H1 (cell line): ENCODE measurements around the gene OLIG2. TPM values are rescaled to one million over a fixed set of nuclear protein-coding genes. Genes with fewer than 3 reads are reported as not detected.

Source experiments
- CTCF ChIA-PET: fragments of 300-600 bp; sonication (Branson Sonifier 250); formaldehyde crosslinking; loops from one replicate; lab custom pipeline; 2021; ENCODE audit not compliant: partially characterized antibody; lab: Charles Lee
- POLR2A ChIA-PET: fragments of 300-600 bp; sonication (Branson Sonifier 250); formaldehyde crosslinking; loops from one replicate; lab custom pipeline; 2021; ENCODE audit warnings: inconsistent platforms; ENCODE audit not compliant: partially characterized antibody; lab: Charles Lee
- DNase-seq, 2 experiments: peaks; one replicate each; pipeline versions ENCODE4 v3.0.0 to v3.0.0-alpha.2; 2010 to 2022; ENCODE audit warnings: low spot score in 2 of 2, low read depth in 1 of 2, mixed read lengths in 1 of 2
- FAIRE-seq: peaks from 2 replicates; lab custom pipeline; 2011; peaks lifted over from hg19 to GRCh38; lab: Jason Lieb, UNC
- H2AFZ ChIP-seq: 2 replicates; pipeline ENCODE4 v1.8.1; 2012; ENCODE audit warnings: low read length, inconsistent platforms
- H2AK5ac ChIP-seq: 2 replicates; pipeline ENCODE4 v1.6.1; 2013; ENCODE audit warnings: low read depth, low read length
- H2BK120ac ChIP-seq: replicated peaks from 2 replicates; pipeline ENCODE3; 2013; ENCODE audit warnings: low read depth, low read length, inconsistent platforms
- H2BK12ac ChIP-seq: 2 replicates; pipeline ENCODE4 v1.6.1; 2013; ENCODE audit warnings: low read depth, low read length
- H2BK15ac ChIP-seq: 2 replicates; pipeline ENCODE4 v1.6.1; 2013; ENCODE audit warnings: low read length
- H2BK20ac ChIP-seq: 2 replicates; pipeline ENCODE4 v1.6.1; 2013; ENCODE audit warnings: low read length
- H2BK5ac ChIP-seq: 2 replicates; pipeline ENCODE4 v1.6.1; 2013; ENCODE audit warnings: low read depth, low read length
- H3K14ac ChIP-seq: 2 replicates; pipeline ENCODE4 v1.6.1; 2013; ENCODE audit warnings: inconsistent platforms; ENCODE audit not compliant: insufficient read length
- H3K18ac ChIP-seq: 2 replicates; pipeline ENCODE4 v1.6.1; 2013; ENCODE audit warnings: low read length; ENCODE audit errors: extremely low read depth
- H3K23ac ChIP-seq: 2 replicates; pipeline ENCODE4 v1.6.1; 2013; ENCODE audit warnings: inconsistent platforms; ENCODE audit not compliant: insufficient read length
- H3K23me2 ChIP-seq: 2 replicates; pipeline ENCODE4 v1.6.1; 2013; ENCODE audit warnings: low read depth, low read length
- H3K27ac ChIP-seq: 2 replicates; pipeline ENCODE4 v1.6.1; 2011; ENCODE audit warnings: low read depth, low read length, inconsistent platforms
- H3K27me3 ChIP-seq, 4 experiments: replicated peaks in 1 of 4; 1 replicate in 1 of 4; 2 replicates in 3 of 4; pipeline versions ENCODE4 v1.6.1 to v1.8.1; 2011 to 2013; ENCODE audit warnings: low read length in 3 of 4, mild to moderate bottlenecking in 3 of 4, inconsistent platforms in 2 of 4, mixed read lengths in 2 of 4, moderate library complexity in 1 of 4; ENCODE audit not compliant: control insufficient read depth in 3 of 4, insufficient read depth in 3 of 4; ENCODE audit errors: extremely low read depth in 1 of 4
- H3K36me3 ChIP-seq, 4 experiments: 2 replicates each; pipeline versions ENCODE4 v1.6.1 to v1.8.1; 2011 to 2013; ENCODE audit warnings: mild to moderate bottlenecking in 4 of 4, low read length in 3 of 4, moderate library complexity in 2 of 4, control low read depth in 1 of 4, inconsistent platforms in 1 of 4; ENCODE audit not compliant: insufficient read depth in 4 of 4, control insufficient read depth in 2 of 4
- H3K4ac ChIP-seq: replicated peaks from 2 replicates; pipeline ENCODE3; 2013; ENCODE audit warnings: low read length, low read depth, mixed read lengths, inconsistent platforms; ENCODE audit not compliant: insufficient read length
- H3K4me1 ChIP-seq, 4 experiments: replicated peaks in 1 of 4; 1 replicate in 1 of 4; 2 replicates in 3 of 4; pipeline versions ENCODE4 v1.6.1 to v1.8.1; 2011 to 2013; ENCODE audit warnings: low read length in 3 of 4, inconsistent platforms in 2 of 4, mixed read lengths in 1 of 4; ENCODE audit not compliant: insufficient read depth in 4 of 4, control insufficient read depth in 3 of 4
- H3K4me2 ChIP-seq, 2 experiments: 2 replicates each; pipeline versions ENCODE4 v1.6.1 to v1.8.1; 2011 to 2013; ENCODE audit warnings: low read depth in 2 of 2, low read length in 2 of 2, control low read depth in 1 of 2, inconsistent platforms in 1 of 2, mild to moderate bottlenecking in 1 of 2; ENCODE audit not compliant: insufficient read depth in 1 of 2
- H3K4me3 ChIP-seq, 4 experiments: fragments of 200-600, 300-600 bp in 1 of 4; sonication (generic), shearing (Covaris generic), sonication (Bioruptor Twin) in 1 of 4; 2 replicates each; pipeline versions ENCODE4 v1.5.1 to v1.8.1; 2011 to 2016; ENCODE audit warnings: low read length in 4 of 4, low read depth in 3 of 4, control low read depth in 2 of 4, inconsistent platforms in 2 of 4, mild to moderate bottlenecking in 2 of 4, mixed read lengths in 1 of 4, moderate library complexity in 1 of 4; ENCODE audit not compliant: insufficient read depth in 2 of 4; ENCODE audit errors: extremely low read depth in 1 of 4
- H3K56ac ChIP-seq: replicated peaks from 2 replicates; pipeline ENCODE3; 2013; ENCODE audit warnings: low read depth, mild to moderate bottlenecking, mixed read lengths, low read length, inconsistent platforms; ENCODE audit not compliant: insufficient read length
- H3K79me1 ChIP-seq: 2 replicates; pipeline ENCODE4 v1.6.1; 2013; ENCODE audit warnings: low read depth, low read length, control low read depth
- H3K79me2 ChIP-seq, 2 experiments: 2 replicates each; pipeline versions ENCODE4 v1.6.1 to v1.8.1; 2012 to 2013; ENCODE audit warnings: low read length in 2 of 2, mild to moderate bottlenecking in 2 of 2, inconsistent platforms in 1 of 2; ENCODE audit not compliant: insufficient read depth in 2 of 2, control insufficient read depth in 1 of 2
- H3K9ac ChIP-seq, 4 experiments: replicated peaks in 1 of 4; 1 replicate in 1 of 4; 2 replicates in 3 of 4; pipeline versions ENCODE4 v1.6.1 to v1.8.1; 2011 to 2013; ENCODE audit warnings: low read depth in 3 of 4, low read length in 3 of 4, control low read depth in 2 of 4, mild to moderate bottlenecking in 2 of 4, moderate library complexity in 2 of 4, inconsistent platforms in 1 of 4; ENCODE audit errors: extremely low read depth in 1 of 4
- H3K9me3 ChIP-seq, 2 experiments: 2 replicates each; pipeline versions ENCODE4 v1.6.1 to v1.8.1; 2012 to 2013; ENCODE audit warnings: mild to moderate bottlenecking in 2 of 2, moderate library complexity in 2 of 2, control low read depth in 1 of 2, inconsistent platforms in 1 of 2, low read depth in 1 of 2, low read length in 1 of 2, mixed read lengths in 1 of 2; ENCODE audit not compliant: insufficient read depth in 2 of 2
- H4K20me1 ChIP-seq, 2 experiments: replicated peaks in 1 of 2; 2 replicates each; pipeline versions ENCODE3 to v1.8.1; 2011 to 2013; ENCODE audit warnings: inconsistent platforms in 2 of 2, low read length in 2 of 2, mild to moderate bottlenecking in 1 of 2; ENCODE audit not compliant: insufficient read depth in 2 of 2, control insufficient read depth in 1 of 2
- H4K5ac ChIP-seq: 2 replicates; pipeline ENCODE4 v1.6.1; 2013; ENCODE audit warnings: low read length, low read depth, mixed read lengths, inconsistent platforms; ENCODE audit not compliant: insufficient read length
- H4K8ac ChIP-seq: 2 replicates; pipeline ENCODE4 v1.8.0; 2013; ENCODE audit warnings: mild to moderate bottlenecking, moderate library complexity, low read length, inconsistent platforms; ENCODE audit not compliant: insufficient read depth; ENCODE audit errors: extremely low read depth
- H4K91ac ChIP-seq: replicated peaks from 2 replicates; pipeline ENCODE3; 2013; ENCODE audit warnings: low read length, mixed read lengths, inconsistent platforms; ENCODE audit not compliant: insufficient read length
- BRCA1 ChIP-seq: IDR thresholded peaks from 2 replicates; pipeline ENCODE4 v1.6.1; 2012; ENCODE audit warnings: low read depth, low read length, improper control_type of control experiment
- SRF ChIP-seq: IDR thresholded peaks from 2 replicates; pipeline ENCODE4 v1.6.1; 2011; ENCODE audit warnings: mild to moderate bottlenecking, low read depth, low read length, moderate library complexity
- WGBS, 2 experiments: shearing (Covaris generic) in 1 of 2; methylation state at CpG; one replicate each; pipeline versions ENCODE4 v1.1.6 to v1.1.7; 2013 to 2015; ENCODE audit warnings: low lambda C conversion rate in 2 of 2, mixed read lengths in 2 of 2, inconsistent platforms in 1 of 2, low coverage in 1 of 2, missing lambda C conversion rate in 1 of 2; ENCODE audit not compliant: insufficient replicate concordance in 2 of 2, insufficient coverage in 1 of 2, insufficient read length in 1 of 2; ENCODE audit errors: extremely low coverage in 1 of 2, missing lambda C conversion rate in 1 of 2; 5-methylcytosine and 5-hydroxymethylcytosine counted together
- polyA plus RNA-seq, 7 experiments: library from polyadenylated mRNA; depleted of rRNA in 3 of 7; stranded (reverse) in 5 of 7; unstranded in 2 of 7; fragments of >200 nt in 5 of 7; fragments of 200-250 nt in 2 of 7; gene quantifications; 1 replicate in 5 of 7; 2 replicates in 1 of 7; 4 replicates in 1 of 7; pipeline versions ENCODE4 v1.2.1 to v1.2.3, GENCODE V29; 2011 to 2013; ENCODE audit warnings: missing spikeins in 2 of 7, mixed read lengths in 2 of 7
- total RNA-seq: library from RNA; stranded (reverse); fragmentation: NEBNext Ultra II Directional; extraction: Animal tissue kit (Norgen Biotek cat#: 25700); gene quantifications from 2 replicates; pipeline ENCODE4 v1.2.1, GENCODE V29; 2021

OLIG2 gene
- total and polyA plus RNA-seq, 2 of the 8 experiments (the other 6 are each of a cell fraction or from before 2014, with no cell fraction given), result 0.79 TPM; not detected in 1

DNA sequence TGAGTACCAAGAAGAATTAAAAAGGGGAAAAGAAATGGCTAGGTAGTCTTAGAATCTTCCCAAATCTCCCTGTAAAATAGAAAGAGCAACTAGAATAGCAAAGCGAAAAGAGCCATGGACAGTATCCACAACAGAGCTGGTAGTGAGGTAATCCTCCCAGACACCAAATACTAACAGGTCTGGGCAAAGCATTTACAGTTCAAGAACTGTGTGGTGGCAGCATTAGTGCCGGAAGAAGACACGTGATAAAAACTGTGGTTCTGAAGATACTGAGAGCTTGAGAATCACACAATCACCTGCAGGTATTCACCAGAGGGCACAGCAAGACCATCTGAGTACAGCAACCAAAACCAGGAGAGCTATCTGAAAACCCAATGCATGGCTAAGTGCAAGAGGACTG is 31.8 kb upstream of the OLIG2 start:
- WGBS, 2 experiments, result 84% methylated on average over 3 of the region's 3 CpGs; no CpG with 5 or more reads in 1 of the 2 experiments
- Histone ChIP-seq H3K4me3 (no peak overlapping the region), H3K27me3 (no peaks in the 10 kb centered on the region; a peak in 1 of 7 replicates), H3K14ac (no peak overlapping the region), H3K4me2 (no peak overlapping the region), H3K56ac (no peak overlapping the region), H2BK5ac (no peak overlapping the region), H4K91ac (no peak overlapping the region), H4K5ac (no peak overlapping the region), H3K79me1 (no peaks in the 10 kb centered on the region), H3K79me2 (no peaks in the 10 kb centered on the region), H3K9ac (no peak overlapping the region), H4K20me1 (no peaks in the 10 kb centered on the region), H3K27ac (no peak overlapping the region), H4K8ac (no peak overlapping the region), H3K18ac (no peak overlapping the region), H3K4ac (no peak overlapping the region), H2AK5ac (no peak overlapping the region), H2BK12ac (no peak overlapping the region), H2BK120ac (no peak overlapping the region), H2AFZ (0 out of 2 replicates have a peak overlapping the region, but pooled peaks have one; percentile 45), H2BK15ac (no peak overlapping the region), H3K36me3 (no peaks in the 10 kb centered on the region), H3K4me1 (peaks cover 0 to 3% (median 1%) of the 10 kb centered on the region in 4 experiments; a peak in 2 of 7 replicates), H3K23me2 (no peaks in the 10 kb centered on the region), H3K9me3 (no peaks in the 10 kb centered on the region), H3K23ac (no peak overlapping the region), H2BK20ac (no peak overlapping the region)
- no peak for TF ChIP-seq SRF
- TF ChIP-seq BRCA1, result no peak
- no peak for DNase-seq
- CTCF ChIA-PET, result interaction anchor here (0.8 to 2.8 kb wide), 47 partner anchors 9 to 368 kb away, joined by 3 to 21 read pairs (median 4); no protein-coding TSS in a partner anchor
- FAIRE-seq, result no peak
- POLR2A ChIA-PET, result no interaction called here
